Parathyroid adenoma (tissue), 2 donors: ENCODE data around the gene CYP26B1.

Source experiments
- H2AFZ ChIP-seq: fragments of 300-600 bp; sonication (generic); one replicate; pipeline ENCODE4 v1.7.0; 2017; ENCODE audit warnings: antibody characterized with exemption, mild to moderate bottlenecking
- H3K27ac ChIP-seq: fragments of 300-600 bp; sonication (generic); one replicate; pipeline ENCODE4 v1.7.0; 2017
- H3K27me3 ChIP-seq: fragments of 300-600 bp; sonication (generic); one replicate; pipeline ENCODE4 v1.7.0; 2017; ENCODE audit warnings: low read length; ENCODE audit not compliant: control insufficient read depth, insufficient read depth
- H3K36me3 ChIP-seq: fragments of 300-600 bp; sonication (generic); one replicate; pipeline ENCODE4 v1.7.0; 2017; ENCODE audit warnings: low read length; ENCODE audit not compliant: control insufficient read depth, insufficient read depth
- H3K4me1 ChIP-seq: fragments of 300-600 bp; sonication (generic); one replicate; pipeline ENCODE4 v1.7.0; 2017; ENCODE audit warnings: control low read depth
- H3K4me2 ChIP-seq: fragments of 300-600 bp; sonication (generic); one replicate; pipeline ENCODE4 v1.7.0; 2017; ENCODE audit warnings: low read length
- H3K4me3 ChIP-seq: fragments of 300-600 bp; sonication (generic); one replicate; pipeline ENCODE4 v1.7.0; 2017; ENCODE audit warnings: low read depth, low read length
- H3K79me2 ChIP-seq: fragments of 300-600 bp; sonication (generic); one replicate; pipeline ENCODE4 v1.7.0; 2017; ENCODE audit warnings: control low read depth
- H3K9ac ChIP-seq: fragments of 300-600 bp; sonication (generic); one replicate; pipeline ENCODE4 v1.7.0; 2017; ENCODE audit warnings: mild to moderate bottlenecking
- H3K9me3 ChIP-seq: fragments of 300-600 bp; sonication (generic); one replicate; pipeline ENCODE4 v1.7.0; 2017; ENCODE audit warnings: low read length; ENCODE audit not compliant: control insufficient read depth
- TF ChIP-seq, protein P1 (sequence below): fragments of 300-600 bp; sonication (generic); IDR thresholded peaks from one replicate; pipeline ENCODE4 v1.7.0; 2017; ENCODE audit warnings: antibody characterized with exemption, mild to moderate bottlenecking
- donor health status: primary hyperparathyroidism.

Gene CYP26B1

DNA sequence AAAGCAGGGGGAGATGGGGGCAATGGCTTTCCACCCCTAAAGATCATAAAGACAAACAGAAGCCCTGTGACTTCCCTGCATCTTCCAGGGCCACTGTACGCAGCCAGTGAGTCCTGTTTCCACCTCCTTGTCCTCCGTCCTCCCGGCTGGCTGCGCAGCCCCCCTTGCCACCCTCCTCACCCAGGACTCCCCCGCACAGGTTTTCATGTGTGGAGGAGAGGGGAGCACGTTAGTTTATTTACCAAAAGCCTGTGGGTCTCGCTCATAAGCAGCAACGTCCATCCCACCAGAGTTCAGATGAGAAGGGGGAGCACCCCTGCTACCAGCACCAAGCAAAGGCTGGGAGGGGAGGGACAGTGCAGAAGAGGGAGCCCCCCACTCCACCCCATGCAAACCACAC lies 11.7 kb downstream of the CYP26B1 start:
- H3K27ac ChIP-seq, result no peak overlapping the region
- no peak overlapping the region for H2AFZ ChIP-seq
- TF ChIP-seq, protein P1, sequence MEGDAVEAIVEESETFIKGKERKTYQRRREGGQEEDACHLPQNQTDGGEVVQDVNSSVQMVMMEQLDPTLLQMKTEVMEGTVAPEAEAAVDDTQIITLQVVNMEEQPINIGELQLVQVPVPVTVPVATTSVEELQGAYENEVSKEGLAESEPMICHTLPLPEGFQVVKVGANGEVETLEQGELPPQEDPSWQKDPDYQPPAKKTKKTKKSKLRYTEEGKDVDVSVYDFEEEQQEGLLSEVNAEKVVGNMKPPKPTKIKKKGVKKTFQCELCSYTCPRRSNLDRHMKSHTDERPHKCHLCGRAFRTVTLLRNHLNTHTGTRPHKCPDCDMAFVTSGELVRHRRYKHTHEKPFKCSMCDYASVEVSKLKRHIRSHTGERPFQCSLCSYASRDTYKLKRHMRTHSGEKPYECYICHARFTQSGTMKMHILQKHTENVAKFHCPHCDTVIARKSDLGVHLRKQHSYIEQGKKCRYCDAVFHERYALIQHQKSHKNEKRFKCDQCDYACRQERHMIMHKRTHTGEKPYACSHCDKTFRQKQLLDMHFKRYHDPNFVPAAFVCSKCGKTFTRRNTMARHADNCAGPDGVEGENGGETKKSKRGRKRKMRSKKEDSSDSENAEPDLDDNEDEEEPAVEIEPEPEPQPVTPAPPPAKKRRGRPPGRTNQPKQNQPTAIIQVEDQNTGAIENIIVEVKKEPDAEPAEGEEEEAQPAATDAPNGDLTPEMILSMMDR, result no peak
- no peaks in the 10 kb centered on the region for H3K9me3 ChIP-seq
- H3K79me2 ChIP-seq, result no peaks in the 10 kb centered on the region
- no peaks in the 10 kb centered on the region for H3K36me3 ChIP-seq
- no peak overlapping the region for H3K4me2 ChIP-seq
- no peak overlapping the region for H3K4me3 ChIP-seq
- no peaks in the 10 kb centered on the region for H3K27me3 ChIP-seq
- H3K4me1 ChIP-seq, result no peaks in the 10 kb centered on the region
- no peak overlapping the region for H3K9ac ChIP-seq

DNA sequence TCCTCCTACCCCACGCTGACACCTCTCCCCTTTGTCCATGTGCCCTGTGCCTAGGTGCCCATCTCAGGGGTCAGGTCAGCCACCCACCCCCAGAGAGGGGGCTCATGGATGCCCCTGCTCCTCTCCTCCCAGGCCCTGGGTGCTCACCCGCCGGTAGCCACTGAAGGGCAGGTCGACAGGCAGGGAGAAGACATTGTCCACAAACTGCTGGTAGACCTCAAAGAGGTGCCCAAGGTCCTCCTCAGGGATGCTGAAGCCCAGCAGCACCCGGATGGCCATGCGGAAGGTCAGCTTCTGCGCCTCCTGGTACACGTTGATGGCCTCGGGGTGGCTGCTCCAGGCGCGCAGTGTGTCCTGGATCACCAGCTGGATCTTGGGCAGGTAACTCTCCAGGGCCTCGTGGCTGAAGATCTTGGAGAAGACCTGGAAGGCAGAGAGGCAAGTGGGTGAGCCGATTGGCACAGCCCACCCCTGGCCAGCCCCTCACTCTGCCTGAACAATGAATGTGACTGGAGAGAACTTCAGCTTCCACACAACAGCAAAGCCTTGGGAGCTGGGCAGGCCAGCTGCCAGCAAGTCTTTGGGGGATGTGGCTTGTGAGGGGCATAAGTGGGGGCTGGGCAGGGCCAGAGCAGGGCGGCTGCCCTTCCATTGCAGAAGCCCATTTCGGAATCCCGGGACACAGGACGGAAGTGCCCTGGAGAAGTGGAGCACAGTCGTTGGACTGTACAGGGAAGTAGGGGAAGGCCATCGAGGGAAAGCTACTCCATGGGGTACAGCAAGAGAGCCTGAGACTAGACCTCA lies 12.5 kb downstream of the CYP26B1 start:
- no peak overlapping the region for H2AFZ ChIP-seq
- H3K4me2 ChIP-seq, result no peak overlapping the region
- TF ChIP-seq, protein P1, result no peak
- H3K9ac ChIP-seq, result no peak overlapping the region
- no peaks in the 10 kb centered on the region for H3K79me2 ChIP-seq
- no peaks in the 10 kb centered on the region for H3K36me3 ChIP-seq
- no peaks in the 10 kb centered on the region for H3K9me3 ChIP-seq
- H3K27ac ChIP-seq, result no peak overlapping the region
- H3K4me1 ChIP-seq, result no peaks in the 10 kb centered on the region
- H3K4me3 ChIP-seq, result no peak overlapping the region
- H3K27me3 ChIP-seq, result no peaks in the 10 kb centered on the region

DNA sequence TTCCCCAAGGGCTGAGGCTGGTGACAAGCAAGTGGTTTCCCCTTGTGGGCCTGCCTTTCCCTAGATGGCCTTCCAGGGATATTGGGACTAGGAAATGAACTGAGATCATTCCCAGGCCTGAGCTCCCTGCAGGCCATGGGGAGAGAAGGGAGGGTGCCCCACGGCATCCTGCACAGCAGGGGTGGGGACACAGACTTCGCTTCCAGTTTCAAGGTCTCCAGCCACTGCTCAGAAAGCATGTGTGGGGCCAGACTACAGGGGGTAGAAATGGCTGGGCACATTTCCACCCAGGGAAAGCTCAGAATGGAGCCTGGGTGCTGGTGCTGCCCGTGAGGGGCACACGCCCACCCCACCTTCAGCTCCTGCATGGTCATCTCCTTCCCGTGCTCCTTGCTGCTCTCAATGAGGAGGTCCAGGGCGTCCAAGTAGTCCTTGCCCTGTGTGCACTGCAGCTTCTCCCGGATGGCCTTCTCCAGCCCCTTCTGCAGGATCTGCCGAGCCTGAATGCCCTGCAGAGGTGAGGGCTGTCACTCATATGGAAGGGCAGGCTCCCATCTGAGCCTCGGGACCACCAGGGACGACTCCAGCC lies 13.2 kb downstream of the CYP26B1 start:
- no peaks in the 10 kb centered on the region for H3K4me1 ChIP-seq
- H3K79me2 ChIP-seq, result no peaks in the 10 kb centered on the region
- H2AFZ ChIP-seq, result no peak overlapping the region
- H3K9me3 ChIP-seq, result no peaks in the 10 kb centered on the region
- H3K36me3 ChIP-seq, result no peaks in the 10 kb centered on the region
- no peak overlapping the region for H3K4me3 ChIP-seq
- no peak overlapping the region for H3K27ac ChIP-seq
- no peak overlapping the region for H3K4me2 ChIP-seq
- no peak overlapping the region for H3K9ac ChIP-seq
- TF ChIP-seq, protein P1, result no peak
- no peaks in the 10 kb centered on the region for H3K27me3 ChIP-seq

DNA sequence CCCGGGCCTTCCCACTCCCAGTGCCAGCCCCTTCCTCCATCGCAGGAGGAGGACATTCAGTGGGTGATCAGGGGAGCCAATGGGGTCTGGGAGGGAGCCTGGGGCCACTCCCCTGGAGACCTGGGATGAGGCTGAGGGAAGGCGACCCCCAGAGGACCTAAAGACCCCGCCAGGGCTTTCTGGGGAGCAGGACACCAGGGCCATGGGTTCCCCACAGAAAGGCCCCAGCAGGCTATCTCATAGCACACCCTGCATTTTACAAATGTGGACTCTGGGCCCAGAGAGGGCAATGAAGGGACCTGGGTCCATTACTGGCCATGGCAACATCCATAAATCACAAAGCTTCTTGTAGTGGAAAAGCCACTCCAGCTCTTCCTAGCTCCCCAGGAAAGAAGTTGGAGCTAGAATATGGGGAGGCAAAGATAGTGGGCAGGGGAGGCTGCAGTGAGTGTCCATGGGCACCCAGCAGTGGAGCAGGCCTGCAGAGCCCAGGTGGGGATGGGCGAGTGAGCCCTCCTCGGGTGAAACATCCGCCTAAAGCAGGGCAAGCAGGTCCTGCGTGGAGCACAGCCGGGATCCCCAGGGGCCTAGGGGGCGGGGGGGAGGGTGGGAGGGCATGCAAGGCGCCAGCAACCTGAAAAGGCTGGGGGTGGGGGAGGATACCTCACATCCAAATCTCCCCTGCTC lies 13.8 kb downstream of the CYP26B1 start:
- H2AFZ ChIP-seq, result no peak overlapping the region
- no peaks in the 10 kb centered on the region for H3K79me2 ChIP-seq
- no peaks in the 10 kb centered on the region for H3K9me3 ChIP-seq
- no peaks in the 10 kb centered on the region for H3K4me1 ChIP-seq
- H3K27ac ChIP-seq, result no peak overlapping the region
- H3K36me3 ChIP-seq, result no peaks in the 10 kb centered on the region
- no peaks in the 10 kb centered on the region for H3K27me3 ChIP-seq
- H3K4me2 ChIP-seq, result no peak overlapping the region
- TF ChIP-seq, protein P1, result no peak
- H3K4me3 ChIP-seq, result no peak overlapping the region
- no peak overlapping the region for H3K9ac ChIP-seq
